ENCODE results near the gene TST.

GRCh38 chr22:36977947-36978660 is 41.1 kb downstream of the TST start:
- no peak for TF ChIP-seq ZNF3 (CRISPR knock-in tag; IDR thresholded peaks at IDR 0.05)
- TF ChIP-seq, protein P1, sequence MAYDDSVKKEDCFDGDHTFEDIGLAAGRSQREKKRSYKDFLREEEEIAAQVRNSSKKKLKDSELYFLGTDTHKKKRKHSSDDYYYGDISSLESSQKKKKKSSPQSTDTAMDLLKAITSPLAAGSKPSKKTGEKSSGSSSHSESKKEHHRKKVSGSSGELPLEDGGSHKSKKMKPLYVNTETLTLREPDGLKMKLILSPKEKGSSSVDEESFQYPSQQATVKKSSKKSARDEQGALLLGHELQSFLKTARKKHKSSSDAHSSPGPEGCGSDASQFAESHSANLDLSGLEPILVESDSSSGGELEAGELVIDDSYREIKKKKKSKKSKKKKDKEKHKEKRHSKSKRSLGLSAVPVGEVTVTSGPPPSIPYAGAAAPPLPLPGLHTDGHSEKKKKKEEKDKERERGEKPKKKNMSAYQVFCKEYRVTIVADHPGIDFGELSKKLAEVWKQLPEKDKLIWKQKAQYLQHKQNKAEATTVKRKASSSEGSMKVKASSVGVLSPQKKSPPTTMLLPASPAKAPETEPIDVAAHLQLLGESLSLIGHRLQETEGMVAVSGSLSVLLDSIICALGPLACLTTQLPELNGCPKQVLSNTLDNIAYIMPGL (CRISPR knock-in tag; IDR thresholded peaks at IDR 0.05), result no peak
- no peak for TF ChIP-seq SREBF2 (CRISPR knock-in tag; IDR thresholded peaks at IDR 0.05)
- no peak for TF ChIP-seq CREB1 (IDR thresholded peaks at IDR 0.05)
- TF ChIP-seq CREB1 (CRISPR knock-in tag; IDR thresholded peaks at IDR 0.05), result peak; percentile 71
- no peak for TF ChIP-seq ZNF121 (CRISPR knock-in tag; conservative IDR thresholded peaks at IDR 0.05)
- TF ChIP-seq TAF1 (IDR thresholded peaks at IDR 0.05; ENCODE audit: control insufficient read depth, extremely low read depth, insufficient read depth, low read length, severe bottlenecking), result no peak
- no peak for TF ChIP-seq ZFP1 (CRISPR knock-in tag; IDR thresholded peaks at IDR 0.05)
- no peak for TF ChIP-seq NCOA2 (IDR thresholded peaks at IDR 0.05; ENCODE audit: partially characterized antibody in 2 of 2)
- TF ChIP-seq SNAPC5 (CRISPR knock-in tag; IDR thresholded peaks at IDR 0.05), result no peak

Measured in K562 (cell line).